Activated T-cell treated with anti-CD3 and anti-CD28 coated beads, Interleukin-2, amount 50 U/mL, for 48 hours (primary cell): ENCODE data around the gene SPINT1.

Experiments used
- DNase-seq, 2 experiments: peaks; one replicate each; pipeline ENCODE4 v3.0.0-alpha.2; 2020

The SPINT1 gene

GRCh38 chr15:40843885-40844695, at the start of gene SPINT1:
Gene SPINT1 (plus strand): TSS chr15:40844048. CDS start chr15:40844555, 507 bp downstream.
- peak; percentile 83 to 86 for DNase-seq

- DNase-seq = no peak
These were observed 47.8 kb upstream of the SPINT1 start for GRCh38 chr15:40796041-40796440.

GRCh38 chr15:40796512-40796911, 47.3 kb upstream of the SPINT1 start:
- no peak for DNase-seq

GRCh38 chr15:40799523-40799922, 44.3 kb upstream of the SPINT1 start:
- no peak for DNase-seq

DNA sequence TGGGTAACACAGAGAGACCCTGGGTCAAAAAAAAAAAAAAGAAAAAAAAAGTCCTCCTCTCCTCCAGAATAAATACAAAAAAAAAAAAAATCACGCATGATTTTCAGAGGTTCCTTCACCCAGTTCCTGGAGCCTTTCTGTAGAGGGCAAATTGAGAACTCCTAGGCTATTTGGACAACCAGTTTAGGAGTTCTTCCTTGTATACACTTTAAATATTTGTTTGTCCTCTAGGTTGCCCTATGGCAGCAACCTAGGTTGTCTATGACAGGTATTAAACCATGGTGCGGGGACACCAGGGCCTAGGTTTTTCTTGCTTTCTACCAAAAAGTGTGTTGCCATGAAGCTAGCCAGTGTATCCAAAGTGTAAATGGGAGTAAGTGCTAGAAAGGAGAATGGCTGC, 40.8 kb upstream of the SPINT1 start:
- no peak for DNase-seq

DNA sequence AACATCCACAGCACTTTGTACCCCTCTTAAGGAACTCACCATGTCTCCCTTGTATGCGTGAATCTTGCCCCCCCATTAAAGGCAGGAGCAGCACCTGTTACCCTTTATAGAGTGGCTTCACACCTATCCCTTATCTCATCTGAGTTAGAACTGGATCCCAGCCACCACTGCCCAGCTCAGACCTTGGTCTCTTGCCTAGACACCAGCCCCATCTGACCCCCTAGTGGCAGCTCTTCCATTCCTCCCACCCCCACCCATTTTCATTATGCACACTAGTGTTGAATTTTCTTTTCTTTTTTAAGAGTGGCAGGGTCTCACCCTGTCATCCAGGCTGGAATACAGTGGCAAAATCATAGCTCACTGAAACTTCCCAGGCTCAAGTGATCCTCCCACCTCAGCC, 40.2 kb upstream of the SPINT1 start:
- no peak for DNase-seq

DNA sequence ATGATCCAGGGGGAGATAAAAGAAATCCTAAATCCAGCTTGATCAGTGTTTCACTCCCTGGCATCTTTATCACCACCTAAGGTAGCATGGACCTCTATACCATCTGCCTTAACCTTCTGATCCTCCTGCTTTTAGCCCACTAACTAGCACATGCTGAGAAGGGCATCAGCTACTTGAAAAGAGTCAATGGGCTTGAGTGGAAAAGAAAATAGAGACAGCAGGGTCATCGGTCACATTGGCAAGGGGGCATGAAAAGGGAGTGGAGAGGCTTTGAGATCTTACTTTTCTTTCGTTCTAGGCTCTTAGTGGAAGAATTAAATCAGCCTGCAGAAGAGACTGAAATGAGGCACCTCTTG, 37.2 kb upstream of the SPINT1 start:
- no peak for DNase-seq

DNA sequence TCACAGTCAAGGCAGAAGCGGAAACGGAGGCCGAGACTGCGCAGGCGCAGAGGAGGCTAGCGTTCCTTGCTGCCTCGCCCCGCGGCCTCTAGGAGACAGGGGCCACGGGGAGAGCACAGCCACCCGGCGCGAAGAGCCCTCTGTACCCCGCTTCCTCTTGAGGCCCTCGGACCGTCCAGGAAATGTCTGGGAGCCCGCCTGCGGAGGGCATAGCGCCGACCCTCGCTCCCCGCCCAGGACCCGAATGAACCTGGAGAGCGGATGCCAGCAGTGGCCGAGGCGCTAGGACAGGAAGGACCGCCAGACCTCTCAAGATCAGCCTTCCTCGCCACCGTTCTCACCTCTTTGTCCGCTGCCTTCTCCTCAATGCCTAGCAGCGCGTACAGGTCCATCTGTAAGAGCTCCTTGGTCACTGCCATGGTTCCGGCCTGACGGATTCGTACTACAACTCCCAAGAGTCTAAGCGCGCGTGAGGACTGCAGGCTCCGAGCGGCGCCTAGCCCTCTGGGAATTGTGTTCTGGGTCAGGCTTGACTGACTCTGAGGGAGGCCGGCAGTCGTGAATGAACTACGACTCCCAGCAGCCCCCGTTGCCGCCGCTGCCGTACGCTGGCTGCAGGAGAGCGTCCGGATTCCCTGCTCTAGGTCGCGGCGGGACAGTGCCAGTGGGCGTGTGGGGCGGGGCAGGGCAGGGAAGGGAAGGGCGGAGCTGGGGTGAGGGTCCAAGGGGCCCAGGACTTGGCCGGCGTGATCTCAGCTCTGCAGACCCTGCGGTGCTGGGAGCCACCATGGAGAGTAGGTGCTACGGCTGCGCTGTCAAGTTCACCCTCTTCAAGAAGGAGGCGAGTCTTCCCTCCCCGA, 36.6 kb upstream of the SPINT1 start, which contains the start of the genes DNAJC17 and ZFYVE19:
DNAJC17 (minus strand) TSS at position 446 of the 860 bp plus-strand sequence; CDS start at position 419, 27 bp downstream.
ZFYVE19 (plus strand) TSS at position 62 of the 860 bp plus-strand sequence; CDS start at position 563, 501 bp downstream.
- DNase-seq = peak; percentile 96

- DNase-seq = peak in 1 of 2 experiments; percentile 22
These were observed 35.9 kb upstream of the SPINT1 start for GRCh38 chr15:40807888-40808461.

- no peak for DNase-seq
These were observed 34.9 kb upstream of the SPINT1 start for GRCh38 chr15:40808861-40809450.

DNA sequence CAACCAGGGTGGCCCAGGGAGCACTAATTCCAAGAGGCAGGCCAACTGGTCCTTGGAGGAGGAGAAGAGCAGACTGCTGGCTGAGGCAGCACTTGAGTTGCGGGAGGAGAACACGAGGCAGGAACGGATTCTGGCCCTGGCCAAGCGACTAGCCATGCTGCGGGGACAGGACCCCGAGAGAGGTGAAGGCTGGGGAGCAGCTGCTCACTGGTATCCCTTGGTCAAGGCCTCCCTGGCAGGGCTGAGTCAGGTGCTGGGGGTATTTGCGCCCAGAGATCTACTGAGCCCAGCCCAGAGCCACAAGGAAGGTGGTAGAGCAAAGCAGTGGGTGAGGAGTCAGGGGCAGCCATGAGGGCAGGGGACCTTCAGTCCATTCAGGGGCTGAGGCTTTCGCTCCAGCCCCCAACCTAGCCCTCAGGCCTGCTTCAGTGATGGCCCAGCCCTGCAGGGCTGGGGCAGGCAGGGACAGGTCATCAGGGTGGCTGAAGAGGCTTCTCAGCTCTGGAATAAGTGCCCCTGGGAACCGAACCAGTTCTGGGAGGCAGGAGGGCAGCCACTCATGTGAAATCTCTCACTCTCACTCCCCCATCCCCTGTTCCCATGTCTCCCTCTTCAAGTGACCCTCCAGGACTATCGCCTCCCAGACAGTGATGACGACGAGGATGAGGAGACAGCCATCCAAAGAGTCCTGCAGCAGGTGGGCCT, 31.0 kb upstream of the SPINT1 start:
- no peak for DNase-seq

- no peak for DNase-seq
These were observed 28.7 kb upstream of the SPINT1 start for GRCh38 chr15:40815042-40815698.

DNA sequence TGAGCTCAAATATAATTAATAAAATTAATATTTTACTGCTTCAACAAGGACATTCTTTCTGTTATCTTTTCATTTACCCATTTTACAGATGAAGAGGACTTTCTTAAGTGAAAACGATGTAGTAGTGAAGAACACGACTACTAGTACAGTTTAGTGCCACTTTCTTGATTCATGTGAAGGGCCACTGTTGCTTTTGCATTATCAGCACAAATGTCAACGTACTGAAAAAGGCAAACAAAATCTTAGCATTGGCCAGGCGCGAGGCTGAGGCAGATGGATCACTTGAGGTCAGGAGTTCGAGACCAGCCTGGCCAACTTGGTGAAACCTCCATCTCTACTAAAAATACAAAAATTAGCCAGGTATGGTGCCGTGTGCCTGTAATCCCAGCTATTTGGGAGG, 24.8 kb upstream of the SPINT1 start:
- no peak for DNase-seq

GRCh38 chr15:40821195-40821594, 22.7 kb upstream of the SPINT1 start:
- no peak for DNase-seq

DNA sequence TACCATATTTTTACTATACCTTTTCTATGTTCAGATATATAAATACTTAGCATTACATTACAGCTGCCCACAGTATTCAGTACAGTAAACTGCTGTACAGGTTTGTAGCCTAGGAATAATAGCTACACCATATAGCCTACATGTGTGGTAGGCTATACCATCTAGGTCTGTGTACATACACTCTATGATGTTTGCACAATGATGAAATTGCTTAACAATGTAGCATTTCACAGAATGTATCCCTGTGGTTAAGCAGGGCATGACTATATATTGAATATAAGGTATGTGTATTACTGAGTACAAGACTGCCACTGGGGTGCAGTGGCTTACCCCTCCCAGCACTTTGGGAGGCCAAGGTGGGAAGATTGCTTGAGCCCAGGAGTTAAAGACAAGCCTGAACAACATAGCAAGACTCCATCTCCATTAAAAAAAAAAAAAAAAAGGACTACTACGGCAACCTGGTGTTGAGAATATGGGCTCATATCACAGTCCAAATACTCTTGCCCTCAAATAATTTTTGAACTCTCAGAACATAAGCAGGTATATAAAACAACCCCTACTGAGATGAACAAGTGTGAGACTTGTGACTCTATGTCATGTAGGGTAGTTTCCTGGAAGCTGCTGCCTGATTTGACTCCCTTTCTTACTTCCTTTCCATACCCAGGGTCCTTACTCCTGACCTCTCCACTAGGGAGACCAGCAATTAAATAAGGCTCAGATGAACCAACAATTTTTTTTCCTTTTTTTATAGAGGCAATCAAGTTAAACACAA, 20.1 kb upstream of the SPINT1 start:
- DNase-seq = no peak

DNA sequence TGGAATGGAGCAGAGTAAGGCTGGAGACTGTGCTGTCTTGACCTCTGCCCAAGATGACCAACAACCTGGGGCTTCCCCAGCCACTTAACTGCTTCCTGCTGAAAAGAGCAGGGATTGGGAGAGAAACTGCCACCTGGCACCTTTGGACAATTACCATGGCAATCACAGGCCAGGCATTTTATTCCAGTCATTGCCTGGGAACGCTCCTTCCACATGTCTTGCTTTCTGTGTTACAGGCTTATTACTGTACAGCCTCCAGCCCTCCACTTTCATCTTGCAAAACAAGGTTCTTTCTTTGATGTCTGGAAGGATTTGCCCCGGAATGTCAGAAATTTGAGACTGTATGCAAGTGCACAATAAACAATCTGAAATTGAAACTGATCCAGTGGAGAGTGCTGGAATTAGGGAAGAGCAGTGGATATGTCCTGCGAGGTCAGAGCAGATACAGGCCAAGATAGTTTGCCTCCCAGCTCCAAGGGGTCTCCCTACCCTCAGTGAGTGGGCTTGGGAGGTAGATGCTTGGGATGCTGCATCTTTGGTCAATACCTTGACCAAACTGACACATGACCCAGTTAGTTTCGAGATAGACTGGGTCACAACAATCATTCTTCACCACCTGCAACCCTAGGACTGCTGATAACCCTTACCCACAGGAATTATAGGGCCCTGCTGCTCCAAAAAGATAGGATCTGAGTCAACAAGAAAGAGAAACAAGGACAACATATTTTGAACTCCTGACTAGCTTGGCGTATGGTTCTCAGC, 18.0 kb upstream of the SPINT1 start:
- no peak for DNase-seq

GRCh38 chr15:40826423-40827075, 17.3 kb upstream of the SPINT1 start:
- no peak for DNase-seq

DNA sequence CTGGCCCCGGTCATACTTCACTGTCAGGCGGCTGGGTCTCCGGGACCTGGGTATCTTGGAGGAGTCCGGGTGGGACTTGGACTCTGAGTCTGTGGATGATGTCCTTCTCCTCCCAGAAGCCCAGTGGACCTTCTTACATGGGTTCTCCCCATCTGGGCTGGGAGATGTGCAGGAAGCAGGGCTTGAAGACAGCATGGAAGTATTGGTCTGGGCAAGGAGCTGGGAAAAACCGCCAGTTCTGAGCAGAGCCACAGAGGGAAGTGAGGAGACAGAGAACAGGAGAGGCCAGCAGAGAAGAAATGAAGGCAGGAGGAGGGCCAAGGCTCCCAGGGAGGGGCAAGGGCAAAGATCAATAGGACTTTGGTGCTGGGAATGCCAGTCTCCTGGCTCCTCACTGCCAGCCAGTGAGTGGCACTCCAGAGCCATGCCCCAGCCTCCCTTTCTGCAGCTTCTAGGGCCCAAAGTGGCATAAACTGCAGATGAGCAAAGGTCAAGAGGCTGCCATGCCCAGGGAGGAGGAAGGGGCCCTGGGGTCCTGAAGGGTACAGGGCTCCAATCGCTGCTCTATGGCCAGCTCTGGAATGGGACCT, 15.3 kb upstream of the SPINT1 start, which contains the start of gene PPP1R14D:
PPP1R14D (minus strand) TSS at position 262 of the 590 bp plus-strand sequence; CDS start at position 195, 67 bp downstream.
- DNase-seq = no peak

GRCh38 chr15:40829115-40829514, 14.7 kb upstream of the SPINT1 start:
- no peak for DNase-seq
